GM18508 (cell line): ENCODE measurements around the gene AQP1.

Experiments
- ATAC-seq: cut with Tn5 transposase; IDR thresholded peaks from one replicate; pipeline ENCODE4 v1.9.1; 2021; ENCODE audit warnings: moderate number of reproducible peaks; ENCODE audit not compliant: insufficient read depth, unreplicated experiment

The AQP1 gene

GRCh38 chr7:30911561-30911969 lies at the start of gene AQP1:
AQP1 (plus strand) TSS chr7:30911853; CDS start chr7:30911910, 57 bp downstream.
- ATAC-seq: no peak

DNA sequence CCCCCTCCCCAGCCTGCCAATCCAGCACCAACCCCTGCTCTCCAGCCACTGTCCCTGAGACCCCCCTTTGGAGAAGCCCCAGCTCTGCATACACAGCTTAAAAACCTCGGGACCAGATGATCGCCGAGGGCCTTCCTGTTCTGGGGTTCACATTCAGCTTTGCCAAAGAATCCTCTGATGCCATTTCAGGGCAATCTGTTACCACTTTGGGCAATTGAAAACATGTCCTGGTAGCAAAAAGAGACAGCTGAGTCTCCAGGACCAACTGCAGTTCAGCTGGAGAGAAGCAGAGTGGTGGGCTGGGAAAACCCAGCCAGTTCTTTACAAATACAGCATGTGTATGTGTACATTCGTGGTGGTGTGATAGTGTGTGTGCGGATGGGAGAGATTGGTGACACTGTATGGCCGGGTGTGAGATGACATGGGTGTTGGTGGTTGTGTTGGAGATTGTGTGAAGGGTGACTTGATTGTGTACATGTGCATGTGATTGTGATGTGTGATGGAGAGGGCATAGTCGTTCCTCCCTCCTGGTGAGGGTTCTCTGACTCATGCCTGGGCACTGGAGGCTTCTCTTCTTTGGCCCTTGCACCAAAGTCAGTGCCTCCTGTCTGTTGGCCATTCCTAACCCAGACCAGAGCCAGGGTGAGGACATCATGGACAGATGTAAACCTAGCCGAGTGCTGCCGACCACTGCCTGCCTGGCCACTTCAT lies 48.5 kb upstream of the AQP1 start:
- ATAC-seq: no peak

DNA sequence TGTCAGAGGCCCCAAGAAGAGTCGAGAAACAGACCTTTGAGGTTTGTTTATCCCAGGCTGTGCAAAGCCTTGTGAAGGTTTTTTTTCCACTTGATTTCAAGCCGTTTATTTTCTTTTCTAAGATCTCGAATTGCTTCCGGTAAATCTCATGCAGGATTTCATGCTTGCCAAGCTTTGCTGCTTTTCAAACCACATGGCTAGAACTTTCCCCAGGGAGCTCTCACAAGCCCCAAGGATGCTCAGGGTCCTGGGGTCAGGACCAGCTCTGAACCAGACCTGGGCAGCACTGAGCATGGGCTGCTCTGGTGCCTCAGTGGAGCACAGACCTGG lies 48.0 kb upstream of the AQP1 start:
- ATAC-seq: no peak

GRCh38 chr7:30864101-30864500 lies 47.6 kb upstream of the AQP1 start:
- no peak for ATAC-seq

DNA sequence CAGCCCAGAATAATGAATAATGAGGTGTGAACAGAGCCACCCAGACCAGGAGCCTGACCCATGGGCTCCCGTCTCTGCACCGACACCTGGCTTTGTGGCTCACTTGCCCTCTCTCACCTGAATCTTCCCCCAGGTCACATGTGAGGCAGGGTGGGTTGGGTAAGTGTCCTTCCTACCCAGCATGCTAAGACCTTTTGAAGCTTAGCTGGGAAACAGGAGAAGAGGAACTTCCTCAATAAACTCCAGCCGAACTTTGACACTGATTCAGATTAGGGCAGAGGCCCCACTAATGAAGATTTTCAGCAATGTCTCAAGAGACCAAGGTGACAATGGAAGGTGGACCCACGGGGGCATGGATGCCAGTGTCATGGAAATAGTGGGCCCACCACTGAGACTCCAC lies 46.6 kb upstream of the AQP1 start:
- ATAC-seq: no peak

GRCh38 chr7:30865821-30866220 lies 45.8 kb upstream of the AQP1 start:
- no peak for ATAC-seq

GRCh38 chr7:30866939-30867338 lies 44.7 kb upstream of the AQP1 start:
- ATAC-seq: no peak

- no peak for ATAC-seq
Observed at GRCh38 chr7:30867483-30867882, 44.2 kb upstream of the AQP1 start.

DNA sequence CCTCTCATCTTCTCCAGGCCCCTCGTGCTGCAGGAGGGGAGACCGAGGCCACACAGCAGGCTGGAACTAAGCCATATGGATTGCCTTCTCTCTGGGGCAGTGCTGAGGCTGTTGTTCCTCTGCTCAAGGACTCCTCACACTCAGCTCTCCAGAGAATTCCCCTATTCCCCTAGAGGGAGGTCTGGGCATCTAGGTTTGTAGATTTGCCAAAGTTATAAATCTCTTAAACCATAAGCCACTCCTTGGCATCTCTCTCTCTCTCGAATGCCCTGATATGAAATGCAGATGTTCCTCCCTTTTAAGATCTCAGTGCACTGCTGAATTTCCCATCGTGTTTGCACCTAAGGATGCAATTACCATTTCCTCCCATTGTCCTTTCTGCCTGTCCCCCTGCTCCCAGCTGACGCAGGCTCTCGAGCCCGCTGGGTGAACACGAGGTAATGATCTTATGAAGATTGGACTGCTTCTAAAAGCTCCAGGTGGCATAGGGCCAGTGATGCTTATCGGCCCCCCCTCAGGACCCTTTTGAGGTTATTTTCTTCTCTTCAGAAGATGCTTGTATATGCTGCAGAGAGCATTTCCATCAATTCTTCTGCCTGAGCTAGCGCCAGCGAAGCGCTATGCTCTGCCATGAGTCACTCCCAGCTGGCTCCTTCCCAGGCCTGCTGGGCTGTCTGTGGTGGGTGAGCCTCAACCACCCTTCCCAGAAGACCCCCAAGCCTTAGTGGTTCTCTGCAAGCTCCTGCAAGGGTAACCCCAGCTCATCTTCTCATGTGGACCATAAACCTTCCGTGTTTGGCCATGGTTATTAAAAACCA lies 41.6 kb upstream of the AQP1 start:
- no peak for ATAC-seq

DNA sequence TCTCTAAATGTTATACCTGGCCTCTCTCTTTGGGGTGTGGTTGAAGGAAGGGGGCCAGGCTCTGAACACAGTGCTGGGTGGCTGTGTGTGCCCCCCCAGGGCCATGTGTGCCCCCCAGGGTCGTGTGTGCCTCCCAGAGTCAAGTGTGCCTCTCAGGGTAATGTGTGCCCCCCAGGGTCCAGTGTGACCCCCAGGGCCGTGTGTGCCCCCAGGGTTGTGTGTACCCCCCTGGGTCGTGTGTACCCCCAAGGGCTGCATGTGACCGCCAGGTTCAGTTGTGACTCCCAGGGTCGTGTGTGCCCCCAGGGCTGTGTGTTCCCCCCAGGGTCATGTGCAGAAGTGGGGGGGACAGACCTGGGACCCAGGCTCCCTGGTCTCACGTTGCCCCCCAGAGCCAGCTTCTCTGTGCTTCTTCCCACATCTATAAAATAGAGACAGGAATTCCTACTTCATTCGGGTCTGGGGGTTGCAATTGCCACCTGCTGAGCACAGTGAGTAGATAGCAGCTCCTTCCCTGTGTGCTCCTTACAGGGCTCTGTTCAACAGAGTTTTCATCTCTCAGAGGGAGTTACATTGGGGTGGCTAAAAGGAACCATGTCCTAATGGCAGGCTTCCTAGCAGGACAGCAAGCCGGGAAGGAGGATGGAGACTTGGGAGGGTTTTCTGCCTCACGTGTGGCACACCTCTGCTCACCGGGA lies 40.7 kb upstream of the AQP1 start:
- no peak for ATAC-seq

- no peak for ATAC-seq
Observed at GRCh38 chr7:30871655-30872054, 40.0 kb upstream of the AQP1 start.

GRCh38 chr7:30873207-30873606 lies 38.4 kb upstream of the AQP1 start:
- ATAC-seq: no peak

- no peak for ATAC-seq
Observed at GRCh38 chr7:30873656-30874055, 38.0 kb upstream of the AQP1 start.

- ATAC-seq: no peak
Observed at GRCh38 chr7:30874656-30875302, 36.9 kb upstream of the AQP1 start.

DNA sequence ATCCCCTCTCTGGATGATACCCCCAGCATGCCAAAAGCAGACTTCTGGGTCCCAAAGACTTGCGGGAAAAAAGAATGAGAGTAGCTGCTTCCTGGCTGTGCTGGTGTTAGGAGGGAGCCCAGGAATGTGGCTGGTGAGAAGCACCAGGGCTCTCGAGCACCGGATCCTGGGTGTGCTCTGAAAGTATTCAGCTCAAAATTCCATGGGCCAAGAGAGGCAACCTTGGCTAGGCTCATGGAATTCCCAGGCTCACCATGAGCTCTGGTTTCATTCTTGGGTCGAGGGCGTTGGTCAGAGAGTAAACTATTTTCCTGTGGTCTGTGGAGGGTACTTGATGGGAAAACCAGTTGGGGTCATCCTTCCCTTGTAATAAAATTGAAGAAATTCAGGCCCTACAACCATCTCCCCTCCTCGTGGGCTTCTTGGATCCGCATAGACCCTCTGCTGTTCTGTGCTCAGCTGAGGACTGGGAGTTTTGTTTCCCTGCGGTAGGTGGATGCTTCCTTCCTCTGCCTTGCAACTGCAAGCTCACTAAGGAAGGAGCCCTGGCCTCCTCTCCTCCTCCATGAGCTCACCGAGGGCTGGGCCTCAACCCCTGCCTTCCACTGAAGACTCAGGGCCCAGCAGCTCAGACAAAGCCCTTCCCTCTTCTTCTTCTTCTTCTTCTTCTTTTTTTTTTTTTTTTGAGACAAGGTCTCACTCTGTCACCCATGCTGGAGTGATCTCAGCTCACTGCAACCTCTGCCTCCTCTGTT lies 34.5 kb upstream of the AQP1 start:
- ATAC-seq: no peak

DNA sequence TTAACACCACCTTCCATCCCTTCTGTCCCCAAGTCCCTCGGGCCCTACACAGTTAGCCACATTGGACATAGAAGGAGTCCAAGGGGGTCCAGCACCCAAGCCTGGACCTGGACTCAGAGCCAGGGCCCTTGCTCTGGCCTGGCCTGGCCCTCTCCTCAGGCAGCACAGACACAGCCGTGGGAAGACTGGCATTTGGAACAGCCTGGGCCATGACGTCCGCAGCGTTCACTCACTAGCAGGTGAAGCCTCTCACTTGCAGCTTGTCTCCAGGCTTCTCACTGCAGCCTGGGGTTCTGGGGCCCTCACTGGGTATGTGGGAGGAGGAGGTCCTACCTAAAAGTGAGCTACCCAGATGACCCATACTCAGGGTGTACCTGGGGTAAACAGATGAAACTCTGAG lies 33.7 kb upstream of the AQP1 start:
- ATAC-seq: no peak

GRCh38 chr7:30879139-30880124 lies 32.2 kb upstream of the AQP1 start:
- ATAC-seq: no peak

GRCh38 chr7:30880125-30880720 lies 31.4 kb upstream of the AQP1 start:
- no peak for ATAC-seq

- no peak for ATAC-seq
Observed at GRCh38 chr7:30880941-30881340, 30.7 kb upstream of the AQP1 start.
